8988T (cell line): ENCODE data around the gene CEP95.

Experiments
- DNase-seq: peaks from one replicate; pipeline ENCODE4 v3.0.0; 2011

The CEP95 gene

GRCh38 chr17:64496348-64496785, 10.4 kb upstream of the CEP95 start:
- no peak for DNase-seq

GRCh38 chr17:64496786-64497564, 9.8 kb upstream of the CEP95 start, which contains the start of gene POLG2:
TSS of gene POLG2 (minus strand) at chr17:64497054. CDS start at chr17:64496968, 86 bp downstream.
- peak; percentile 65 for DNase-seq

- no peak for DNase-seq
Measured at GRCh38 chr17:64497565-64498035, 9.2 kb upstream of the CEP95 start.

- no peak for DNase-seq
Measured at GRCh38 chr17:64498308-64499203, 8.2 kb upstream of the CEP95 start.

GRCh38 chr17:64499805-64500486, 6.8 kb upstream of the CEP95 start:
- DNase-seq = no peak

GRCh38 chr17:64500487-64500859, 6.3 kb upstream of the CEP95 start:
- DNase-seq = no peak

GRCh38 chr17:64500862-64501765, 5.7 kb upstream of the CEP95 start:
- no peak for DNase-seq

- DNase-seq = no peak
Measured at GRCh38 chr17:64502021-64502420, 4.8 kb upstream of the CEP95 start.

GRCh38 chr17:64502809-64503208, 4.0 kb upstream of the CEP95 start:
- DNase-seq = no peak

GRCh38 chr17:64503341-64503740, 3.4 kb upstream of the CEP95 start:
- no peak for DNase-seq

- no peak for DNase-seq
Measured at GRCh38 chr17:64503821-64504768, 2.7 kb upstream of the CEP95 start.

- no peak for DNase-seq
Measured at GRCh38 chr17:64504769-64505339, 1.9 kb upstream of the CEP95 start.

GRCh38 chr17:64505340-64506200, 1.2 kb upstream of the CEP95 start:
- DNase-seq = peak; percentile 45

- DNase-seq = peak; percentile 56
Measured at GRCh38 chr17:64506201-64506575, 589 bp upstream of the CEP95 start, which contains the start of gene DDX5. TSS of gene DDX5 (minus strand) at chr17:64506289. CDS start at chr17:64506119, 170 bp downstream.

- no peak for DNase-seq
Measured at GRCh38 chr17:64507413-64507782, 621 bp downstream of the CEP95 start.

GRCh38 chr17:64508683-64509082, 1.9 kb downstream of the CEP95 start:
- DNase-seq = no peak

- DNase-seq = no peak
Measured at GRCh38 chr17:64509179-64509578, 2.4 kb downstream of the CEP95 start.

- no peak for DNase-seq
Measured at GRCh38 chr17:64515419-64515818, 8.6 kb downstream of the CEP95 start.

- no peak for DNase-seq
Measured at GRCh38 chr17:64515829-64516228, 9.1 kb downstream of the CEP95 start.
